Endothelial cell of umbilical vein (primary cell): ENCODE results near the gene PTPRCAP. TPM values are rescaled to one million over a fixed set of nuclear protein-coding genes. Genes with fewer than 3 reads are reported as not detected.

Experiments
- BruUV-seq: library from RNA; stranded (reverse); fragments of 400-500 nt; replicated peaks from 2 replicates; lab custom pipeline; 2021; lab: Mats Ljungman, UMichigan
- CTCF ChIA-PET: fragments of 300-600, 350-600 bp; sonication (Branson Sonifier 250); formaldehyde crosslinking; loops from one replicate; lab custom pipeline; 2021; ENCODE audit warnings: antibody characterized with exemption, inconsistent platforms; lab: Charles Lee
- POLR2A ChIA-PET: fragments of 300-600, 350-600 bp; sonication (Branson Sonifier 250); formaldehyde crosslinking; loops from one replicate; lab custom pipeline; 2021; ENCODE audit warnings: antibody characterized with exemption, inconsistent platforms; lab: Charles Lee
- DNase-seq: peaks from one replicate; pipeline ENCODE4 v3.0.0-alpha.2; 2011; ENCODE audit warnings: low read depth, low spot score
- FAIRE-seq: peaks from 2 replicates; lab custom pipeline; 2011; peaks lifted over from hg19 to GRCh38; lab: Jason Lieb, UNC
- H2AFZ ChIP-seq: 2 replicates; pipeline ENCODE4 v1.6.0; 2012; ENCODE audit warnings: low read depth, low read length, control low read depth, inconsistent platforms
- H3K27ac ChIP-seq: 2 replicates; pipeline ENCODE4 v1.5.1; 2011; ENCODE audit warnings: low read depth, mild to moderate bottlenecking, control low read depth, low read length, moderate library complexity; ENCODE audit not compliant: insufficient read depth
- H3K27me3 ChIP-seq, 2 experiments: 2 replicates each; pipeline versions ENCODE4 v1.6.0 to v1.6.1; 2011; ENCODE audit warnings: low read length in 2 of 2, mixed read lengths in 1 of 2; ENCODE audit not compliant: control insufficient read depth in 2 of 2, insufficient read depth in 2 of 2
- H3K36me3 ChIP-seq, 2 experiments: 2 replicates in 1 of 2; 3 replicates in 1 of 2; pipeline ENCODE4 v1.5.1; 2011; ENCODE audit warnings: low read length in 2 of 2, mild to moderate bottlenecking in 1 of 2, moderate library complexity in 1 of 2; ENCODE audit not compliant: control insufficient read depth in 2 of 2, insufficient read depth in 2 of 2; ENCODE audit errors: extremely low read depth in 1 of 2
- H3K4me1 ChIP-seq: 3 replicates; pipeline ENCODE4 v1.5.1; 2011; ENCODE audit warnings: mild to moderate bottlenecking, low read length; ENCODE audit not compliant: control insufficient read depth, insufficient read depth; ENCODE audit errors: extremely low read depth
- H3K4me2 ChIP-seq: 2 replicates; pipeline ENCODE4 v1.6.1; 2011; ENCODE audit warnings: low read length, control low read depth, mixed read lengths; ENCODE audit not compliant: insufficient read depth
- H3K4me3 ChIP-seq, 3 experiments: fragments of 200-600 bp in 1 of 3; sonication (generic), shearing (Covaris generic) in 1 of 3; replicated peaks in 1 of 3; 2 replicates each; pipeline ENCODE4 v1.5.1; 2011 to 2016; ENCODE audit warnings: control low read depth in 3 of 3, low read length in 3 of 3, mild to moderate bottlenecking in 2 of 3, inconsistent platforms in 1 of 3, low read depth in 1 of 3, moderate library complexity in 1 of 3; ENCODE audit not compliant: insufficient read depth in 1 of 3
- H3K79me2 ChIP-seq: 2 replicates; pipeline ENCODE4 v1.6.0; 2012; ENCODE audit warnings: low read length, inconsistent platforms; ENCODE audit not compliant: control insufficient read depth, insufficient read depth
- H3K9ac ChIP-seq: replicated peaks from 2 replicates; pipeline ENCODE3; 2011; ENCODE audit warnings: low read length, control low read depth; ENCODE audit not compliant: insufficient read depth; ENCODE audit errors: extremely low read depth
- H3K9me1 ChIP-seq: replicated peaks from 3 replicates; pipeline ENCODE4 v1.6.0; 2011; ENCODE audit warnings: mild to moderate bottlenecking, low read length; ENCODE audit not compliant: control insufficient read depth, insufficient read depth; ENCODE audit errors: extremely low read depth
- H3K9me3 ChIP-seq: replicated peaks from 2 replicates; pipeline ENCODE4 v1.5.1; 2012; ENCODE audit warnings: low read length, inconsistent platforms; ENCODE audit not compliant: control insufficient read depth, insufficient read depth
- H4K20me1 ChIP-seq: replicated peaks from 2 replicates; pipeline ENCODE3; 2011; ENCODE audit warnings: mild to moderate bottlenecking, low read length; ENCODE audit not compliant: control insufficient read depth, insufficient read depth; ENCODE audit errors: extremely low read depth
- MYC ChIP-seq: IDR thresholded peaks from one replicate; pipeline ENCODE4 v1.6.1; 2011; ENCODE audit warnings: mild to moderate bottlenecking, low read depth, low read length
- dilution Hi-C: fragments of 300-500 bp; cut with MboI; formaldehyde crosslinking; loops from one replicate; pipeline ENCODE4 v1.15.0; 2019; ENCODE audit warnings: low sequenced_read_pairs; ENCODE audit not compliant: extremely low pct_ligation_motif_present
- intact Hi-C: fragments of 100-400 bp; cut with micrococcal nuclease; formaldehyde crosslinking; loops from one replicate; pipeline ENCODE4 v1.10.0; 2022
- polyA plus RNA-seq, 4 experiments: library from polyadenylated mRNA; depleted of rRNA in 3 of 4; stranded (reverse) in 3 of 4; unstranded in 1 of 4; fragments of >200 nt; gene quantifications; 2 replicates each; pipeline versions ENCODE4 v1.2.1 to v1.2.3, GENCODE V29; 2011 to 2012; ENCODE audit warnings: missing spikeins in 1 of 4
- total RNA-seq: library from RNA; stranded (reverse); gene quantifications from 2 replicates; pipeline ENCODE4 v1.2.3, GENCODE V29; 2021
- TF ChIP-seq, protein P1 (sequence below), 2 donors: IDR thresholded peaks; 1 replicate in 1 of 2; 2 replicates in 1 of 2; pipeline ENCODE4 v1.5.1; 2011; ENCODE audit warnings: low read length in 2 of 2, mild to moderate bottlenecking in 2 of 2, moderate library complexity in 2 of 2, control low read depth in 1 of 2, inconsistent platforms in 1 of 2, low read depth in 1 of 2; ENCODE audit not compliant: insufficient read depth in 1 of 2; ENCODE audit errors: extremely low read depth in 1 of 2

Gene PTPRCAP
- total and polyA plus RNA-seq, 2 donors (not counting 3 experiments of a cell fraction or from before 2014, with no cell fraction given) = 3.6 TPM; not detected in 1

- intact Hi-C loops = loop anchor here (1.0 kb wide), 1 partner anchor 56 kb away; the partner anchor contains the start of gene CDK2AP2
Observed at GRCh38 chr11:67452141-67452952, 14.9 kb upstream of the PTPRCAP start, which contains the start of gene GPR152. TSS of gene GPR152 (minus strand) at chr11:67452729. CDS start at chr11:67452724, 5 bp downstream.

More at GRCh38 chr11:67452141-67452952, 14.9 kb upstream of the PTPRCAP start, which contains the start of gene GPR152:
- Histone ChIP-seq H3K36me3 (no peaks in the 10 kb centered on the region), H3K9ac (no peak within 1 kb of the TSS), H3K4me2 (peak within 1 kb of the TSS; percentile 64), H3K9me1 (no peaks in the 10 kb centered on the region), H4K20me1 (no peaks in the 10 kb centered on the region), H2AFZ (peak within 1 kb of the TSS; percentile 97), H3K9me3 (no peaks in the 10 kb centered on the region), H3K27ac (no peak within 1 kb of the TSS), H3K27me3 (no peaks in the 10 kb centered on the region), H3K4me3 (peak within 1 kb of the TSS in 2 of 3 experiments; percentile 26 to 32), H3K79me2 (no peaks in the 10 kb centered on the region), H3K4me1 (peaks cover 7% of the 10 kb centered on the region)
- ChIA-PET CTCF (interaction anchor here (0.7 to 1.4 kb wide), 9 partner anchors 9 to 61 kb away, joined by 3 to 10 read pairs (median 4); partner anchors contain the start of genes AIP, CORO1B, PPP1CA and RAD9A), POLR2A (interaction anchor here (1.5 kb wide), 1 partner anchor 8 kb away, joined by 4 read pairs; no protein-coding TSS in a partner anchor)
- FAIRE-seq (peak; percentile 85), DNase-seq (peak; percentile 32)
- dilution Hi-C loops = no loop called here
- BruUV-seq = no TSS peak
- no peak for TF ChIP-seq MYC
- TF ChIP-seq, protein P1, sequence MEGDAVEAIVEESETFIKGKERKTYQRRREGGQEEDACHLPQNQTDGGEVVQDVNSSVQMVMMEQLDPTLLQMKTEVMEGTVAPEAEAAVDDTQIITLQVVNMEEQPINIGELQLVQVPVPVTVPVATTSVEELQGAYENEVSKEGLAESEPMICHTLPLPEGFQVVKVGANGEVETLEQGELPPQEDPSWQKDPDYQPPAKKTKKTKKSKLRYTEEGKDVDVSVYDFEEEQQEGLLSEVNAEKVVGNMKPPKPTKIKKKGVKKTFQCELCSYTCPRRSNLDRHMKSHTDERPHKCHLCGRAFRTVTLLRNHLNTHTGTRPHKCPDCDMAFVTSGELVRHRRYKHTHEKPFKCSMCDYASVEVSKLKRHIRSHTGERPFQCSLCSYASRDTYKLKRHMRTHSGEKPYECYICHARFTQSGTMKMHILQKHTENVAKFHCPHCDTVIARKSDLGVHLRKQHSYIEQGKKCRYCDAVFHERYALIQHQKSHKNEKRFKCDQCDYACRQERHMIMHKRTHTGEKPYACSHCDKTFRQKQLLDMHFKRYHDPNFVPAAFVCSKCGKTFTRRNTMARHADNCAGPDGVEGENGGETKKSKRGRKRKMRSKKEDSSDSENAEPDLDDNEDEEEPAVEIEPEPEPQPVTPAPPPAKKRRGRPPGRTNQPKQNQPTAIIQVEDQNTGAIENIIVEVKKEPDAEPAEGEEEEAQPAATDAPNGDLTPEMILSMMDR (IDR thresholded peaks at IDR 0.05; ENCODE audit: extremely low read depth in 1 of 2, insufficient read depth in 1 of 2, low read depth in 1 of 2, low read length in 2 of 2) = peak; percentile 17 to 47
